HepG2 (cell line): ENCODE results near the gene ASXL1. TPM values are rescaled to one million over a fixed set of nuclear protein-coding genes. Genes with fewer than 3 reads are reported as not detected.

Experiments
- ATF7-NPFF ChIP-seq: sonication (generic); formaldehyde crosslinking; IDR thresholded peaks from 2 replicates; pipeline ENCODE4 v1.8.1; 2023; ENCODE audit warnings: mild to moderate bottlenecking, low read depth, missing genetic modification reagents, moderate library complexity
- ATRX ChIP-seq: sonication (generic); formaldehyde crosslinking; IDR thresholded peaks from 2 replicates; pipeline ENCODE4 v1.4.0; 2020; ENCODE audit warnings: missing genetic modification reagents, borderline replicate concordance
- FLYWCH1 ChIP-seq: sonication (generic); formaldehyde crosslinking; IDR thresholded peaks from 2 replicates; pipeline ENCODE4 v1.8.1; 2023; ENCODE audit warnings: mild to moderate bottlenecking, missing genetic modification reagents
- GRHL1 ChIP-seq: sonication (generic); formaldehyde crosslinking; conservative IDR thresholded peaks from 2 replicates; pipeline ENCODE4 v1.8.0; 2022; ENCODE audit warnings: missing genetic modification reagents
- HDAC2 ChIP-seq: sonication (generic); formaldehyde crosslinking; IDR thresholded peaks from 2 replicates; pipeline ENCODE4 v1.4.0; 2020; ENCODE audit warnings: missing genetic modification reagents
- HNRNPL ChIP-seq: fragments of 200-400 bp; formaldehyde crosslinking; IDR thresholded peaks from 2 replicates; pipeline ENCODE4 v1.6.1; 2017; ENCODE audit warnings: mild to moderate bottlenecking, low read depth, low read length
- IRF9 ChIP-seq: sonication (generic); formaldehyde crosslinking; IDR thresholded peaks from 2 replicates; pipeline ENCODE4 v1.8.0; 2022; ENCODE audit warnings: missing genetic modification reagents, mild to moderate bottlenecking, borderline replicate concordance
- NAIF1 ChIP-seq: sonication (generic); formaldehyde crosslinking; IDR thresholded peaks from 2 replicates; pipeline ENCODE4 v1.5.0; 2020; ENCODE audit warnings: mild to moderate bottlenecking, missing genetic modification reagents, borderline replicate concordance
- NFKB2 ChIP-seq: sonication (generic); formaldehyde crosslinking; IDR thresholded peaks from 2 replicates; pipeline ENCODE4 v1.4.0; 2020; ENCODE audit warnings: missing genetic modification reagents, borderline replicate concordance
- REPIN1 ChIP-seq: sonication (generic); formaldehyde crosslinking; IDR thresholded peaks from 2 replicates; pipeline ENCODE4 v1.8.0; 2022; ENCODE audit warnings: missing genetic modification reagents, low read depth, mild to moderate bottlenecking, borderline replicate concordance
- STAG1 ChIP-seq: sonication (generic); formaldehyde crosslinking; IDR thresholded peaks from 2 replicates; pipeline ENCODE4 v1.4.0; 2020; ENCODE audit warnings: missing genetic modification reagents
- U2AF1 ChIP-seq: fragments of 200-400 bp; formaldehyde crosslinking; optimal IDR thresholded peaks from 2 replicates; pipeline ENCODE3; 2017; ENCODE audit warnings: mild to moderate bottlenecking, low read depth, low read length
- ZBTB1 ChIP-seq: sonication (generic); formaldehyde crosslinking; IDR thresholded peaks from 2 replicates; pipeline ENCODE4 v1.4.0; 2020; ENCODE audit warnings: missing genetic modification reagents, borderline replicate concordance
- ZFP82 ChIP-seq: sonication (generic); formaldehyde crosslinking; IDR thresholded peaks from 2 replicates; pipeline ENCODE4 v1.5.1; 2020; ENCODE audit warnings: mild to moderate bottlenecking, missing genetic modification reagents, borderline replicate concordance
- ZKSCAN8 ChIP-seq: IDR thresholded peaks from 2 replicates; pipeline ENCODE4 v1.6.1; 2016; ENCODE audit warnings: borderline replicate concordance, missing genetic modification reagents, missing compliant biosample characterization
- ZNF329 ChIP-seq: sonication (generic); formaldehyde crosslinking; IDR thresholded peaks from 2 replicates; pipeline ENCODE4 v1.9.0; 2021; ENCODE audit warnings: low read depth, mild to moderate bottlenecking, missing genetic modification reagents
- ZNF331 ChIP-seq: sonication (generic); formaldehyde crosslinking; IDR thresholded peaks from 2 replicates; pipeline ENCODE4 v1.4.0; 2020; ENCODE audit warnings: missing genetic modification reagents
- ZNF414 ChIP-seq: sonication (generic); formaldehyde crosslinking; IDR thresholded peaks from 2 replicates; pipeline ENCODE4 v1.5.0; 2020; ENCODE audit warnings: missing genetic modification reagents
- ZNF441 ChIP-seq: sonication (generic); formaldehyde crosslinking; IDR thresholded peaks from 2 replicates; pipeline ENCODE4 v1.7.0; 2021; ENCODE audit warnings: missing genetic modification reagents, borderline replicate concordance
- ZNF530 ChIP-seq: sonication (generic); formaldehyde crosslinking; IDR thresholded peaks from 2 replicates; pipeline ENCODE4 v1.5.0; 2020; ENCODE audit warnings: low read depth, mild to moderate bottlenecking, missing genetic modification reagents
- ZNF550 ChIP-seq: sonication (generic); formaldehyde crosslinking; IDR thresholded peaks from 2 replicates; pipeline ENCODE4 v1.4.0; 2020; ENCODE audit warnings: mild to moderate bottlenecking, missing genetic modification reagents, borderline replicate concordance
- ZNF552 ChIP-seq: sonication (generic); formaldehyde crosslinking; IDR thresholded peaks from 2 replicates; pipeline ENCODE4 v1.9.0; 2022; ENCODE audit warnings: missing genetic modification reagents, mild to moderate bottlenecking, borderline replicate concordance
- ZNF605 ChIP-seq: sonication (generic); formaldehyde crosslinking; IDR thresholded peaks from 2 replicates; pipeline ENCODE4 v1.8.0; 2022; ENCODE audit warnings: mild to moderate bottlenecking, missing genetic modification reagents
- ZNF784 ChIP-seq: sonication (generic); formaldehyde crosslinking; IDR thresholded peaks from 2 replicates; pipeline ENCODE4 v1.5.1; 2020; ENCODE audit warnings: missing genetic modification reagents, mild to moderate bottlenecking, borderline replicate concordance
- polyA plus RNA-seq, 8 experiments: library from polyadenylated mRNA; depleted of rRNA in 3 of 8; stranded (reverse) in 7 of 8; unstranded in 1 of 8; fragments of >200 nt; fragmentation: Illumina TruSeq in 4 of 8; extraction: Trizol in 4 of 8; gene quantifications; 2 replicates each; pipeline versions ENCODE4 v1.2.1 to v1.2.3, GENCODE V29; 2011 to 2016; ENCODE audit warnings: low read depth in 4 of 8, missing spikeins in 1 of 8, mixed read lengths in 1 of 8; ENCODE audit not compliant: insufficient read depth in 1 of 8
- total RNA-seq, 5 experiments: library from RNA; depleted of rRNA; stranded (reverse); fragments of >200 nt; fragmentation: Illumina TruSeq; extraction: Trizol; gene quantifications; 2 replicates each; pipeline ENCODE4 v1.2.3, GENCODE V29; 2016; ENCODE audit warnings: low read depth in 1 of 5
- TF ChIP-seq, protein P1 (sequence below): sonication (generic); formaldehyde crosslinking; IDR thresholded peaks from 2 replicates; pipeline ENCODE4 v1.8.1; 2023; ENCODE audit warnings: missing genetic modification reagents, mild to moderate bottlenecking, borderline replicate concordance

ASXL1 gene
- total and polyA plus RNA-seq, 2 of the 13 experiments (the other 11 are each of a cell fraction or from before 2014, with no cell fraction given), result 62.1 to 74.8 TPM

GRCh38 chr20:32344835-32345506 lies 13.2 kb upstream of the ASXL1 start (continued):
- TF ChIP-seq U2AF1 (no peak), ZNF605 (CRISPR knock-in tag) (peak; percentile 84), ZNF550 (CRISPR knock-in tag) (no peak), ZNF329 (CRISPR knock-in tag) (no peak), ZNF331 (CRISPR knock-in tag) (0 out of 2 replicates have a peak, but pooled peaks have one; percentile 14), NAIF1 (CRISPR knock-in tag) (no peak), HNRNPL (no peak), STAG1 (no peak), ATF7-NPFF (no peak; the same call in 1 of the 2 replicates), ZFP82 (0 out of 2 replicates have a peak, but pooled peaks have one; percentile 43), ZNF441 (CRISPR knock-in tag) (0 out of 2 replicates have a peak, but pooled peaks have one; percentile 34), ZBTB1 (CRISPR knock-in tag) (no peak), ATRX (CRISPR knock-in tag) (no peak), GRHL1 (no peak), ZKSCAN8 (CRISPR knock-in tag) (no peak), NFKB2 (no peak; the same call in 1 of the 2 replicates), ZNF784 (CRISPR knock-in tag) (no peak), IRF9 (no peak), ZNF530 (no peak), REPIN1 (CRISPR knock-in tag) (no peak), HDAC2 (CRISPR knock-in tag) (no peak; the same call in 1 of the 2 replicates), ZNF552 (CRISPR knock-in tag) (no peak), FLYWCH1 (no peak), ZNF414 (no peak)
- TF ChIP-seq, protein P1, sequence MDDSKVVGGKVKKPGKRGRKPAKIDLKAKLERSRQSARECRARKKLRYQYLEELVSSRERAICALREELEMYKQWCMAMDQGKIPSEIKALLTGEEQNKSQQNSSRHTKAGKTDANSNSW, result no peak
